ENCODE data around the gene DERA.
"Not testable (repeated sequence)": the region's sequence is repeated elsewhere in the genome, so short reads cannot be mapped to it uniquely, and the experiment has no call there.

DNA sequence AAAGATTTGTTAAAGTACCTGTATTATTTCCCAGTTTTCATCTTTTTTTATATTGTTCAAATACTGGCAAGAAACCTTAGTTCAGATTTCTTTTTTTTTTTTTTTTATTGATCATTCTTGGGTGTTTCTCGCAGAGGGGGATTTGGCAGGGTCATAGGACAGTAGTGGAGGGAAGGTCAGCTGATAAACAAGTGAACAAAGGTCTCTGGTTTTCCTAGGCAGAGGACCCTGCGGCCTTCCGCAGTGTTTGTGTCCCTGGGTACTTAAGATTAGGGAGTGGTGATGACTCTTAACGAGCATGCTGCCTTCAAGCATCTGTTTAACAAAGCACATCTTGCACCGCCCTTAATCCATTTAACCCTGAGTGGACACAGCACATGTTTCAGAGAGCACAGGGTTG lies 799 bp downstream of the DERA start:
- TF ChIP-seq, protein P1, sequence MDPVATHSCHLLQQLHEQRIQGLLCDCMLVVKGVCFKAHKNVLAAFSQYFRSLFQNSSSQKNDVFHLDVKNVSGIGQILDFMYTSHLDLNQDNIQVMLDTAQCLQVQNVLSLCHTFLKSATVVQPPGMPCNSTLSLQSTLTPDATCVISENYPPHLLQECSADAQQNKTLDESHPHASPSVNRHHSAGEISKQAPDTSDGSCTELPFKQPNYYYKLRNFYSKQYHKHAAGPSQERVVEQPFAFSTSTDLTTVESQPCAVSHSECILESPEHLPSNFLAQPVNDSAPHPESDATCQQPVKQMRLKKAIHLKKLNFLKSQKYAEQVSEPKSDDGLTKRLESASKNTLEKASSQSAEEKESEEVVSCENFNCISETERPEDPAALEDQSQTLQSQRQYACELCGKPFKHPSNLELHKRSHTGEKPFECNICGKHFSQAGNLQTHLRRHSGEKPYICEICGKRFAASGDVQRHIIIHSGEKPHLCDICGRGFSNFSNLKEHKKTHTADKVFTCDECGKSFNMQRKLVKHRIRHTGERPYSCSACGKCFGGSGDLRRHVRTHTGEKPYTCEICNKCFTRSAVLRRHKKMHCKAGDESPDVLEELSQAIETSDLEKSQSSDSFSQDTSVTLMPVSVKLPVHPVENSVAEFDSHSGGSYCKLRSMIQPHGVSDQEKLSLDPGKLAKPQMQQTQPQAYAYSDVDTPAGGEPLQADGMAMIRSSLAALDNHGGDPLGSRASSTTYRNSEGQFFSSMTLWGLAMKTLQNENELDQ (CRISPR knock-in tag; IDR thresholded peaks at IDR 0.05; ENCODE audit: borderline replicate concordance), result not testable (repeated sequence)
- TF ChIP-seq ZNF292 (CRISPR knock-in tag; IDR thresholded peaks at IDR 0.05; ENCODE audit: borderline replicate concordance, low read depth); PAWR (CRISPR knock-in tag; IDR thresholded peaks at IDR 0.05; ENCODE audit: borderline replicate concordance); ZNF788 (CRISPR knock-in tag; IDR thresholded peaks at IDR 0.05; ENCODE audit: borderline replicate concordance); ZNF7 (CRISPR knock-in tag; IDR thresholded peaks at IDR 0.05); CHD4 (IDR thresholded peaks at IDR 0.05; ENCODE audit: borderline replicate concordance, low read length): not testable (repeated sequence)

All from HepG2 (cell line).